ENCODE results near the gene P3H1.
"Not testable (repeated sequence)": the region's sequence is repeated elsewhere in the genome, so short reads cannot be mapped to it uniquely, and the experiment has no call there.

Gene P3H1

DNA sequence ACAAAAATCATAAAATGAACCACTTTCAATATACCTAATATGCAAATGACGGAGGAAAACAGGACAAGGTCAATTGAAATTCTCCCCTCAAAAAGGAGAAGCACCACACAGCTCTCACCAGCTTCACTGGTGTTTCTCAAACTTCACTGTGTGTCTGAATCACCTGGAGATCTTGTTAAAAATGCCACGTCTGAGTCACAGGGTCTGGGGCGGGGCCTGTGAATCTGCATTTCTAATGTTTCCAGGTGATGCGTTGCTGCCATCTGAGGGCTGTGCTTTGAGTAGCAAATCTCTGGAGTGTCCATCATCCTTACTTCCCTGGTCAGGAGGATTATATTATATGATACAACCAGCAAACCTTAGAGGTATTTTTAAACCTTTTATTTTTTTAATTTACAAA lies 35.8 kb downstream of the P3H1 start:
- peak; percentile 23 for DNase-seq (ENCODE audit: low read depth)

DNA sequence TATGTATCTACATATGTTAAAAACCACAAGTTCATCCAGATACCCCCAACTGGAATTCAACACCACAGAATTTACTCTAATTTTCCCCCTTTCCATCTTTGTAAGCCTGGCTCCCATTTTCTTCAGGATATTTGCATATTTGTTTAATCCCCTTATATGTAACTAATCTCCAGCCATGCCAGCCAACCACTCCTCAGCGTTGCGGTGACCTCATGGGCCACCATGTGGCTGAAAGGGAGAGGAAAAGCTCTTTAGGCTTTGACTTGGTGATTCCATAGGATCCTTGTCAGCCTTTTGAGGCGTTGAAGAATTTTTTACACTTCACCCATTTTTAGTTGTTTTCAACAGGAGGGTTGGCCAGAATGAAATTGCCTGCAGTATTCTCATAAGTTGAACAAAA lies 36.8 kb downstream of the P3H1 start:
- no peak for DNase-seq (ENCODE audit: low read depth)

DNA sequence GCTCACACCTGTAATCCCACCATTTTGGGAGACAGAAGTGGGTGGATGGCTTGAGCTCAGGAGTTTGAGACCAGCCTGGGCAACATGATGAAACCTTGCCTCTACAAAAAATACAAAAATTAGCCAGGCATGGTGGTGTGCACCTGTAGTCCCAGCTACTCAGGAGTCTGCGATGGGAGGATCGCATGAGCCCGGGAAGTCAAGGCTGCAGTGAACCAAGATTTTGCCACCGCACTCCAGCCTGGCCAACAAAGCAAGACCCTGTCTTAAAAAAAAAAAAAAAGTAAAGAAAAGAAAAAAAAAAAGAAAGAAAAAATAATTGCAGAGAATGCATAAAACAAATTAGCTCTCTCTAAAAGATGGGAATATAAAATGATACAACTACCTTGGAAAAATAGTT lies 41.0 kb downstream of the P3H1 start:
- not testable (repeated sequence) for DNase-seq (ENCODE audit: low read depth)

DNA sequence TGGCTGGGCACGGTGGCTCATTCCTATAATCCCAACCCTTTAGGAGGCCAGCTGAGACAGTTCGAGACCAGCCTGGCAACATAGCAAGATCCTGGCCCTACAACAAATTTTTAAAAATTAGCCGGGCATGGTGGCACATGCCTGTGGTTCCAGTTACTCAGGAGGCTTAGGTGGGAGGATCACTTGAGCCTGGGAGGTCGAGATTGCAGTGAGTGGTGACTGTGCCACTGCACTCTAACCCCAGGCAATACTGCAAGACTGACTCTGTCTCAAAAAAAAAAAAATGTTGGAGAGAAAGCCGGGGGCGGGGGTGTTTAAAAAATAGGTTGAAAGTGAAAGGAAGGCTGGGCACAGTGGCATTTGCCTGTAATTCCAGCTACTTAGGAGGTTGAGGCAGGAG lies 43.3 kb downstream of the P3H1 start:
- no peak for DNase-seq (ENCODE audit: low read depth)

DNA sequence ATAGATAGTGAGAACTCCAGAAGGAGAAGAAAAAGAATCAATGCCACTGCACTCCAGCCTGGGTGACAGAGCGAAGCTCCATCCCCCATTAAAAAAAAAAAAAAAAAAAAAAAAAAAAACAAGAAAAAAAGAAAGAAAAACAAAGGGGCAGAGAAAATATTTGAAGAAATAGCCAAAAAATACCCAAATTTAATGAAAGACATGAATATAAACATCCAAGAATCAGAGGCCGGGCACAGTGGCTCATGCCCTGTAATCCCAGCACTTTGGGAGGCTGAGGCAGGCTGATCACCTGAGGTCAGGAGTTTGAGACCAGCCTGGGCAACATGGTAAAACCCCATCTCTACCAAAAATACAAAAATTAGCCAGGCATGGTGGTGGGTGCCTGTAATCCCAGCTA lies 44.4 kb downstream of the P3H1 start:
- not testable (repeated sequence) for DNase-seq (ENCODE audit: low read depth)

DNA sequence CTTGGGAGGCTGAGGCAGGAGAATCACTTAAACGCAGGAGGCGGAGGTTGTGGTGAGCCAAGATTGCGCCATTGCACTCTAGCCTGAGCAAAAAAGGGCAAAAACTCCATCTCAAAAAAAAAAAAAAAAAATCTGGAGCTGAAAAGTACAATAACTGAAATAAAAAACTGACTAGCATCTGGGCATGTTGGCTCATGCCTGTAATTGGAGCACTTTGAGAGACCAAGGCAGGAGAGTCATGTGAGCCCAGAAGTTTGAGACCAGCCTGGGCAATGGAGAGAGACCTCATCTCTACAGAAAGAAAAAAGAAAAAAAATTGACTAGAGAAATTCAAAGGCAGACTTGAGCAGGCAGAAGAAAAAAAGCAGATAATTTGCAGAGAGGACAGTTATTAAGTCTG lies 44.9 kb downstream of the P3H1 start:
- DNase-seq (ENCODE audit: low read depth): no peak

DNA sequence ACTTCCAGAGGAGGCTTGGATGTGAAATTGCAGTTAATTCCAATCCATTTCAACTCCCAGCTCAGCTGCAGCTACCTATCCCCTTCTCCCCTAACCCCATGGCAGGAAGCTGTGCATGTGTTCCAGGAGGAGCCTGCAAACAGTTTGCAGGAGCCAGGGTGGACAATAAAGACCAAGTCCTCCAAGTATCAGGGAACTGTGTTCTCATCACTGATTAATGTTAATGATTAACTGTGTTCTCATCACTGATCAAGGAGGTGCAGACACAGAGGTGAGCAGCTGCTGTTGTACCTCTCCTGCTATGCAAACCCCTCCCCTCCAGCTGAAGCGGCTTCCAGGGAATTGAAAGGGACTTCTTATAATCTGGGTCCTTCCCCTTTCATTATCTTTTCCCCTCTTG lies 46.0 kb downstream of the P3H1 start:
- DNase-seq (ENCODE audit: low read depth): no peak

DNA sequence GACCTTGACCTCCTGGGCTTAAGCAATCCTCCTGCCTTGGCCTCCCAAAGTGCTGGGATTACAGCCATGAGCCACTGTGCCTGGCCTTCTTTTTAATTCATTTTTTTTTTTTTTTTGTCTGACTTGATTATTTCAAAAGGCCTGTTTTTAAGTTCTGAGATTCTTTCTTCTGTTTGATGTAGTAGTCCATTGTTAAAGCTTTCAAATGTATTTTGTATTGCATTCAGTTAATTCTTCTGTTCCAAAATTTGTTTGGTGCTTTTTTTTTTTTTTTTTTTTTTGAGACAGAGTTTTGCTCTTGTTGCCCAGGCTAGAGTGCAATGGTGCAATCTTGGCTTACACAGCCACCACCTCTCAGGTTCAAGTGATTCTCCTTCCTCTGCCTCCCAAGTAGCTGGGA lies 52.4 kb downstream of the P3H1 start:
- DNase-seq (ENCODE audit: low read depth): not testable (repeated sequence)

DNA sequence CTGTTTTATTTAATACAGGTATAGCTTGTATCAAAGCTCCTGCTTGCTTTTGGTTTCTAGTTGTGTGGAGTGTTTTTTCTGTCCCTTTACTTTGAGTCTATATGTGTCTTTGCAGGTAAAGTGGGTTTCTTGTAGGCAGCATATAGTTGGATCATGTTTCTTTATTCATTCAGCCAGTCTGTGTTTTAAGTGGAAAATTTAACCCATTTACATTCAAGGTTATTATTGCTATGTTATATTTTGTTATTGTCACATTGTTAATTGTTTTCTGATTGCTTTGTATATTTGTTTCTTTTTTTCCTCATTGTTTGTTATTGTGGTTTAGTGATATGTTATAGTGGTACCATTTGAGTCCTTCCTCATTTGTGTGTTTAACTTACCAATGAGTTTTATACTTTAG lies 53.5 kb downstream of the P3H1 start:
- DNase-seq (ENCODE audit: low read depth): no peak

DNA sequence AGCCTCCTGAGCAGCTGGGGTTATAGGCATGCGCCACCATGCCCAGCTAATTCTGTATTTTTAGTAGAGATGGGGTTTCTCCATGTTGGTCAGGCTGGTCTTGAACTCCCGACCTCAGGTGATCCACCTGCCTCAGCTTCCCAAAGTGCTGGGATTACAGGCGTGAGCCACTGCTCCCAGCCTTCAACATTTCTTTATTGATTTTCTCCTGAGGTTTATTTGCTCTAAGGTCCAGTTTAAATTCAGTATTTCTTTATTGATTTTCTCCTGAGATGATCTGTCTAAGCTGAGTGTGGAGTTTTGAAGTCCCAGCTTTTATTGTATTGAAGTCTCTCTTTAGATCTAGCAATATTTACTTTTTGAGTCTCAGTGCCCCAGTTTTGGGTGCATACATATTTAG lies 54.0 kb downstream of the P3H1 start:
- DNase-seq (ENCODE audit: low read depth): not testable (repeated sequence)

DNA sequence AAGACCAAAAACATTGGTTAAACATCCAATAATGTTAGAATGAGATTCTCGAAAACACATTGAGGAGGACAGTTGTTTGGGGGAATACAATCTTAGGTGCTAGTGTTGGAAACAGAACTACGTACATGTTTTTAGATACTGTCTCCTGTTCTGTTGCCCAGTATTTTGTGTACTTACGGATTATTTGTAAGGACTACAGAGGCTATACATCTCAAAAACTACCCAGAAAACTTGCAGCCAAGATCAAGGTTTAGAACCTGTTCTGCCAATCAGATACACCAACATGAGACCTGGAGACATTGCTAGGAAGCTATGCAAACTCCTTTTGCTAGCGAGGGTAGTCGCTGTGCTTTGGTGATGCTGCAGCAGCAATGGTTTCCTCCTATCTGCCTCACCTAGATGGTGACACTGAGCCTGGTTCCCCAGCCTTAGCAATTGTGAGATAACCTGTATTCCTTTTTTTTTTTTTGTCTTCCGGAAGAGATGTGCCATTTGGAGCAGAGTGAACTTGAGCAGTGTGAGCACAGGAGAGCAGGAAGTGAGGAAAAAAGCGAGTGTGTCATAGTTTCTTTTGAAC lies 62.9 kb downstream of the P3H1 start:
- DNase-seq (ENCODE audit: low read depth): no peak

DNA sequence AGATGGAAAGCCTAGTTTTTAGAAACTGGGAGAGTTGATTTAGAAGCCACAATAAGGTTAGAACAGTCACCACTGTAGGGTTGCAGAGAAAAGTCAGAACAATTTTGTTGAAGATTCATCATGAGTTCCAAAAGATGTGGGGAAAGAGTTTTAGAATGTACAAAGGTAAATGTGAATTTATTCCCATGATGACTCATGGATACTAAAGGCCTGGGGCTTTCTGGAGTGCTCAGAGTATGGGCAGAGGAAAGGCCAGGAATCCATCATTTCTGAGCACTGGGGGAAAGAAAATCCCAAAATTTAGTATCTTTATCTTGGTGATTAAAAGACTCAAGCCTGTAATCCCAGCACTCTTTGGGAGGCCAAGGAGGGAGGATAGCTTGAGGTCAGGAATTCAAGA lies 66.8 kb downstream of the P3H1 start:
- DNase-seq (ENCODE audit: low read depth): no peak

DNA sequence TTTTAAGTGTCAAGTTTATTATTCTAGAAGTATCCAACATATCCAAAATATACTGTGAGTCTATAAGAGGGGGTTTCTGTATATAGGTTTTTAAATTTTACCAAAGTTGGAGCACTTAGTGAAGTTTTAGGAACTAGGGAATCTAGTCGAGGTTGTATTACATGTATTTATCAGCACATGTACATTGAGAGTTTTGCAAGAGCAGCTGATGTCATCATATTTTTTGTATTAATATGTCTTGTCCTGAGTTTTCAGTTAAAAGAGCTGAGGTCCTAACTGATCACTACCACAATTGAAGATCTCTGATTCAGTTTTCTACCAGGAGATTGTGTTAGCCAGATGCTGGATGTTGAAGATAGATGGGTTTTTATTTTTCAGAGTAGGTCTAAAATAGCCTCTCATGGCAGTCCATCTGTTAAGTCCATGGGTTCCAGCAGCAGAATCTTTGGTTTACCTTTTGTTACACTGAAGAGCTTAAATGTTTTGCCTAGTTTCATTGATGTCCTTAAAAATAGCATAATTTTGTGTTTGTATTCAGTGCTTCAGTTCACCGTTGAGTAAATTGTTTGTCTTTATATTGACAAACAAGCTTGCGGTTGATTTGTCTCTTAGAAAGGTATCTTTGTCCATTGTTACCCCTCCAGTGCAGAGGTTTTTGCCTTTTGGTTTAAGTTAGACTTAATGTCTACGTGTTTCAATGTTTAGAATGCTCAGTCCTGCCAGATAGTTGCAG lies 68.6 kb downstream of the P3H1 start:
- DNase-seq (ENCODE audit: low read depth): no peak

Data from stimulated activated CD8-positive, alpha-beta memory T cell treated with anti-CD3 and anti-CD28 coated beads, Interleukin-4, amount 100 ng/mL, for 24 hours (primary cell).